ENCODE results near the gene MAPK8IP3. TPM values are rescaled to one million over a fixed set of nuclear protein-coding genes. Genes with fewer than 3 reads are reported as not detected.

The MAPK8IP3 gene
- total RNA-seq, 1 donor from 2014 or later = 32.6 TPM

DNA sequence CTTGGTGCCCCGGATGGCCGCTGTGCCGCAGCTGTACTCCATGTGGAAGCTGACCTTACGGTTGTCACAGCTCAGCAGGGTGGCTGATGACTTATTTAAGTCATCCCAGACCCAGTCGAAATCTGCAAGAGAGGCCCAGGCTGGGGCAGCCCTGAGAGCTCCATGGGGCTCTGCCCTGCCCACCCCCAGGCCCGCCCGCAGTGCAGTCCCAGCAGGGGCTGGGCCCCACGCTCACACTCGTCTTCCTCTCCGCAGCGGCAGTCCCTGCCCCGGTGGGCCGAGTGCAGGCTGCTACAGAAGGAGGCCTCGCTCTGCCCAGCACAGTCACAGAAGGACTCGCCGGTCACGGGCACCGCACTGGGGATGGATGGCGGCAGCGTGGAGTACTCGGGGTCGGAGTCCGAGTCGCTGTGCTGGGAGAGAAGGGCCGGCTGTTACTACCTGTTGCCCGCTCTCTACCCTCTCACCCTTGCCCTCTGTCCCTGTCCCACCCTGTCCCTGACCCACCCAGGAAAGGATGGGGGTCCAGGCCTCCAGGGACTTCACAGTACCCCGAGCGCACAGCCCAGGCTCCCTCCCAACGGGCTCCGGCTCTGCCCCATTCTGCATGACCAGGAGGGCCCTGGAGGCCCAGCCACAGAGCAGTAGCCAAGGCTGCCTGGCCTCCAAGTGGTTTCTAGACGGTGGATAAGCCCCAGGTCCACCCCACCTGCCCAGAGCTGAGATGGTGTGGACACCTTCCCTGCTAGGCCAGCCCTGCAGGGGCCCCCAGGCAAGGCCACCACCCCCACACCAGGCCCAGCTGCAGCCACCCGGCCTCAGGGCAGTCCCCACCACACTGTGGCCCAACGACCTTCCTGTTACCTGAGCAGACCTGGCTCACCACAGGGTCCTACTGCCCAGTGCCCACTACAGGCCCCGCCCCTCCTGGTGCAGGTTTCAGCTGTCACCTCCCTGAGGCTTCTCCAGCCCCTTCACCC lies 72.5 kb downstream of the MAPK8IP3 start:
- Histone ChIP-seq H3K27me3 (ENCODE audit: control insufficient read depth, insufficient read depth, low read length) (no peaks in the 10 kb centered on the region), H3K36me3 (ENCODE audit: control insufficient read depth, insufficient read depth, low read length) (no peaks in the 10 kb centered on the region)
- TF ChIP-seq, protein P1, sequence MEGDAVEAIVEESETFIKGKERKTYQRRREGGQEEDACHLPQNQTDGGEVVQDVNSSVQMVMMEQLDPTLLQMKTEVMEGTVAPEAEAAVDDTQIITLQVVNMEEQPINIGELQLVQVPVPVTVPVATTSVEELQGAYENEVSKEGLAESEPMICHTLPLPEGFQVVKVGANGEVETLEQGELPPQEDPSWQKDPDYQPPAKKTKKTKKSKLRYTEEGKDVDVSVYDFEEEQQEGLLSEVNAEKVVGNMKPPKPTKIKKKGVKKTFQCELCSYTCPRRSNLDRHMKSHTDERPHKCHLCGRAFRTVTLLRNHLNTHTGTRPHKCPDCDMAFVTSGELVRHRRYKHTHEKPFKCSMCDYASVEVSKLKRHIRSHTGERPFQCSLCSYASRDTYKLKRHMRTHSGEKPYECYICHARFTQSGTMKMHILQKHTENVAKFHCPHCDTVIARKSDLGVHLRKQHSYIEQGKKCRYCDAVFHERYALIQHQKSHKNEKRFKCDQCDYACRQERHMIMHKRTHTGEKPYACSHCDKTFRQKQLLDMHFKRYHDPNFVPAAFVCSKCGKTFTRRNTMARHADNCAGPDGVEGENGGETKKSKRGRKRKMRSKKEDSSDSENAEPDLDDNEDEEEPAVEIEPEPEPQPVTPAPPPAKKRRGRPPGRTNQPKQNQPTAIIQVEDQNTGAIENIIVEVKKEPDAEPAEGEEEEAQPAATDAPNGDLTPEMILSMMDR (IDR thresholded peaks at IDR 0.05; ENCODE audit: insufficient read depth, low read length, poor library complexity, severe bottlenecking) = no peak

DNA sequence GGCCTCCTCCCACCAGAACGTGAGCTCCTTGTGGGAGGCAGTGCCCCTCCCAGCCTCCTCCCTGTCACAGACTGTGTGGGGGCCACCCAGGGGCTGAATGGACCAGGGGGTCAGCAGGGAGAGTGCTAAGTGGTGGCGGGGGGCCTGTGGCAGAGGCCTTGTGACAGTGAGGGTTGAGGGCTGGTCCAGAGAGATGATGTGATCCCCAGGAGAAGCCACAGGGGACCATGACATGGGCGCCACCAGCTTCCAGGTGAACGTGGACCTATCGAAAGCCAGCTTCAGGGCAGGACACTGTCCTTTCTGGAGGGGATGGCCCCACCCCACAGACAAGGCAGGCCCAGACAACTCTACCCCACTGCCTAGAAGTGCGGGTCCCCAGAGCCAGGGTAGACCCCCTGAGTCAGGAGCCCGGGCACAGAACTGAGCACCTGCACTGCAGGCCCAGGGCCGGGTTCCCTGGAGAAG lies 73.3 kb downstream of the MAPK8IP3 start:
- Histone ChIP-seq H3K4me3 (ENCODE audit: low read depth, low read length) (no peak overlapping the region), H3K27me3 (ENCODE audit: control insufficient read depth, insufficient read depth, low read length) (no peaks in the 10 kb centered on the region), H3K36me3 (ENCODE audit: control insufficient read depth, insufficient read depth, low read length) (no peaks in the 10 kb centered on the region)
- no peak for DNase-seq (ENCODE audit: low read depth)
- TF ChIP-seq, protein P1 (IDR thresholded peaks at IDR 0.05; ENCODE audit: insufficient read depth, low read length, poor library complexity, severe bottlenecking) = no peak

More for the DNA sequence above, 72.5 kb downstream of the MAPK8IP3 start:
- no peak for DNase-seq (ENCODE audit: low read depth)
- no peak overlapping the region for H3K4me3 ChIP-seq (ENCODE audit: low read depth, low read length)

DNA sequence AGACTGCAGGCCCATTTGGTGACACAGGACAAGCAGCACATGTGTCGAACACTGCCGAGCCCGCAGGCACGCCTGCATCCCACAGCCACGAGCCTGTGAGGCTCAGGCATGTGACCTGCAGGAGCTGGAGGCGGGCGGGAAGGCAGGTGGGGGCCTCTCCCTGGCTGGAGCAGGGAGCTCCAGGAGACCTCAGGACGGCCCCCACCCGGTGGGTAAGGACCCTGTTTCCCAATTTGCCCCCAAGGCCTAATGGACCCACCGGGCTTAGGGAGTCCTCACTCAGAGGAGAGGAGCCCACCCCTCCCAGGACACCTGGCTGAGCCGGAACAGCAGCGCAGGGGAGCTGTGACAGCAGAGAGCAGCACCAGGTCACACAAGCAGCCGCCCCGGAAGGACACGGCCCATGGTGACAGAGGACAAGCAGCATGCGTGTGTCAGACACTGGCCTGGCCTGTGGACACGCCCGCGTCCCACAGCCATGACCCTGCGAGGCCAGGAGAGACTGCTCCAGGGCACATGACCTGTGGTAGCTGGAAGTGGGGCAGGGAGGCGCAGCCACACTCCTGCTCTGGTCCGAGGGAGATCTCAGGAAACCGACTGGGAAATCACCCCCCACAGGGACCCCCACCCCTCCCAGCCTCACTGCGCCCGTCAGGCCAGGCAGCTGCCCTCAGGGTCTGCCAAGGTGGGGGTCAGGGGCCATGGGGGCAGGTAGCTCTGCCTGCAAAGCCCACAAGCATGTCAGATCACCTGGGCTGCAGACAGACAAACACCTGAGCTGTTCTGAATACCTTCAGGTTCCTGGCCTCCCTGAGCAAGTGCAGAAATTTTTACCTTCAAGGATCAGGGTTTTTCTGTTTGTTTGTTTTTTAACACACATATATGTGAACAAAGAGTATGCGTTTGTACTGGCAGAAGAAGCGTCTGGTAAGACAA lies 74.0 kb downstream of the MAPK8IP3 start:
- Histone ChIP-seq H3K4me3 (ENCODE audit: low read depth, low read length) (no peak overlapping the region), H3K36me3 (ENCODE audit: control insufficient read depth, insufficient read depth, low read length) (no peaks in the 10 kb centered on the region), H3K27me3 (ENCODE audit: control insufficient read depth, insufficient read depth, low read length) (no peaks in the 10 kb centered on the region)
- TF ChIP-seq, protein P1 (IDR thresholded peaks at IDR 0.05; ENCODE audit: insufficient read depth, low read length, poor library complexity, severe bottlenecking) = no peak
- DNase-seq (ENCODE audit: low read depth) = no peak

DNA sequence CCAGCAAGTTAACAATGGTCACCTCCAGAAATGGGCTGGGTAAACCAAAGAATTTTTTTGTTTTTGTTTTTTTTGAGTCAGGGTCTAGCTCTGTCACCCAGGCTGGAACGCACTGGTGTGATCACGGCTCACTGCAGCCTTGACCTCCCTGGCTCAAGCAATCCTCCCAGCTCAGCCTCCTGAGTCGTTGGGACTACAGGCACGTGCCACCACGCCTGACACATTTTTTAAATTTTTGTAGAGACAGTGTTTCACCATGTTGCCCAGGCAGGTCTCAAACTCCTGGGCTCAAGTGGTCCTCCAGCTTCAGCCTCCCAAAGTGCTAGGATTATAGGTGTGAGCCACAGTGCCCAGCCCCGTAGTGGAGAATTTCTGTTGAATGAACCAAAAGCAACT lies 74.7 kb downstream of the MAPK8IP3 start:
- H3K27me3 ChIP-seq (ENCODE audit: control insufficient read depth, insufficient read depth, low read length) = no peaks in the 10 kb centered on the region
- H3K4me3 ChIP-seq (ENCODE audit: low read depth, low read length) = no peak overlapping the region
- TF ChIP-seq, protein P1 (IDR thresholded peaks at IDR 0.05; ENCODE audit: insufficient read depth, low read length, poor library complexity, severe bottlenecking) = no peak
- DNase-seq (ENCODE audit: low read depth) = no peak
- H3K36me3 ChIP-seq (ENCODE audit: control insufficient read depth, insufficient read depth, low read length) = no peaks in the 10 kb centered on the region

DNA sequence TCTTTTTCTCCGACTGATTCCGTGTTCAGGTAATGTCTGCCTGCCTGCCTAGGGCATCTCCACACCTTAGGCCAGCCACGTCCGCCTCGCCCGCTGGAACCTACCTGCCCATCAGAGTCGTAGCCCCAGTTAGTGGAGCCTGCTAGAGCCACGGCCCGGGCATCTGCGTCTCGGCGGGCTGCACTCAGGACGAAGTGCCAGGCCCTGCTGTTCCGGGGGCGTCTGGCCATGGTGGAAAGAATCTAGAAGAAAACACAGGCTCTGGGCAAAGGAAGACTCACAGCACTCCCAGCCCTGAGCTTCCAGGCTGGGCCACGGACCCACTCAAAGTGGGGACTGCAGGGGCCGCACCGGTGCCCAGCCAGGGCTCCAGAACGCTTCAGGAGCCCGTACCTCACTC lies 75.3 kb downstream of the MAPK8IP3 start:
- Histone ChIP-seq H3K4me3 (ENCODE audit: low read depth, low read length) (peak overlapping the region; percentile 56), H3K36me3 (ENCODE audit: control insufficient read depth, insufficient read depth, low read length) (no peaks in the 10 kb centered on the region), H3K27me3 (ENCODE audit: control insufficient read depth, insufficient read depth, low read length) (no peaks in the 10 kb centered on the region)
- TF ChIP-seq, protein P1 (IDR thresholded peaks at IDR 0.05; ENCODE audit: insufficient read depth, low read length, poor library complexity, severe bottlenecking) = no peak
- DNase-seq (ENCODE audit: low read depth) = no peak
